GM18498 (cell line): ENCODE results near the gene SHANK3.

Experiments
- ATAC-seq: cut with Tn5 transposase; IDR thresholded peaks from one replicate; pipeline ENCODE4 v1.9.1; 2021; ENCODE audit warnings: mild to moderate bottlenecking, moderate library complexity; ENCODE audit not compliant: unreplicated experiment

Gene SHANK3

GRCh38 chr22:50697667-50698506, 25.3 kb downstream of the SHANK3 start:
- ATAC-seq, result no peak

- ATAC-seq, result no peak
Measured at GRCh38 chr22:50698546-50698945, 25.9 kb downstream of the SHANK3 start.

DNA sequence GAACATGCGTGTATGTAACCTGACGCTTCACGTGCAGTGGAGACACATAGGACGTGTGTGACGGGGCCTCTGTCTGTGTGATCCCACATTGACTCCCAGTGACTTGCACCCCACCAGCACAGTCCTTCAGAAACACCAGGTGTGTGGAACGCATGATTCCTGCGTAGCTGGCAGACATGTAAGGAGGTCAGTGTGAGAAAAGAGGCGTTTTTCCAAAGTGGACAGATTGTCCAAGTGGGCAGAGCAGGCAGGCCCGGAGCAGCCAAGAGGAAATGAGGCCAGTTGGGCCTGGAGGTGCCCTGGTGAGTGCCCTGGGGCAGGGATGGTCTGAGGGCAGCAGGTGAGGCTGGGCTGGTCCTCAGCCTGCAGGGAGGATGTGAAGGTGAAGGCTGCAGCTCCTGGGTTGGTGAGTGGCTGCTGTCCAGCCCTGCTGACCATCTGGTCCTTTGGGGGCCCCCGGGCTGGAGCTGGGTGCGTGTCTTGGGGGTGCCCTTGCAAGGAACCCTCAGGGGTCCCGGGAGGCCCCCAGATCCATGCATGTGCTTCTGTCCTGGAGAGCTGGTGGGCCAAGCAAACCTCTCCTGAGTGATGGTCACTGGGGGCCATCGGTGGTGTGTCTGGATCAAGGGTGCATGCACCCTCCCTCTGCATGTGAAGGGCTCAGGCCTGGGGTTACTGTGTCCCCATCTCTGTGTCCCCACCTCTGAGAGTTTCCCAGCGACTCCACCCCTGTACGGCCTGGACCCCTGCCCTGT, 26.6 kb downstream of the SHANK3 start:
- no peak for ATAC-seq

DNA sequence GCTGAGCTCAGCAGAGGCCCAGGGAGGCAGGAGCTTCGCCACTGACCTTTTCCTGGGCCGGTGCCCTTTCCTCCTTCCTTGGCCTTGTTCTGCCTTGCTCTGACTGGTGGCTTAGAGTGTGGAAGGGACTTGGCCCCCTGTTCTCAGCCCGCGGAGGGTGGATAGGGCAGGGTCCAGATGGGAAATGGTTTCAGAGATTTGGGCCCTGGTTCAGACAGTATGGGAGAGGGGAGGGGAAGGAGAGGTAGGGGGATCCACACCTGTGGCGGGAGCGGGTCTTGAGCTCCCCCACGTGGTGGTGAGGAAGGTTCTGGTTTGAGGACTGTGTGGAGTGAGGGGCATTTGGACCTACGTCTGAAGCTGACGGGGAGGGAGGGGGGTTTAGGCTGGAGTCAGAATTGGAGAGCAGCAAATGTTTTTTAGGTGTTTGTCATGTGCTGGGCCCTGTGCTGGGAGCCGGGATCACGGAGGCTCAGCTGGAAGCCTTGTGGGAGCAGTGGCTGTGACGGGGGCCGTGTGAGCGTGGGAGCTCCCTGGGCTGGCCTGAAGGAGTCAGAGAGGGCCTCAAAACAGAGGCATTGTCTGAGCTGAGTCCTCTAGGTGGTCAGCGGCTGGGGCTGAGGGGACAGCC, 27.2 kb downstream of the SHANK3 start:
- ATAC-seq, result no peak

DNA sequence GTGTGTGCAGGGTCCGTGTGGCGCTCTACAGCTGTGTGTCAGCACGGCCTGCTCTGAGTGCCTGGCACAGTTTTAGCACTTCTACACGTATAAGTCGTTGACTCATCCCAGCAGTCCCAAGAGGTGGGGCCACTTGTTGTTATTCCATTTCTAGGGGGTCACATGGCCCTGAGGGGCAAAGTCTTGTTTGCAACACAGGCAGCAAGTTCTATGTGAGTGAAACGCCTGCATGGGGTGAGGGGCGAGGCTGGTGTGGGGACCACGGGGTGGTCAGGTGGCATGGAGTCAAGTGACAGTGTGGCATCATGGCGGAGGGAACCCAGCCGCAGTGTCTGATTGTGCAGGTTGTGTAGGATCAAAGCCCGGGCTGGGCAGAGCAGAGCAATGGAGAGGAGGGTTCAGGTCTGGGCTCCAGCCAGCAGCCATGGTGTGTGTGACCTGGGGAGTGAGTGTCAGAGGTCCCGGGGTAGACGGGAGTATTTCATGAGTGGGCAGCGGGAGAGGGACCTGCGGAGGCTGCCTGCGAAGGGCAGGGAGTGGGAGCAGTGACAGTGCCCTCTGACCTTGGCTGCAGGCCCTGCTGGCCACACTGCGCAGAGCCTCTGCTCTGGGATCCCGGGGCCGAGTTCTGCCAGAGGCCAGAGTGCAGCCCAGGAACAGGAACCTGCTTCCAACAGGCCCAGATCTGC, 27.9 kb downstream of the SHANK3 start:
- no peak for ATAC-seq

GRCh38 chr22:50701076-50701419, 28.4 kb downstream of the SHANK3 start:
- ATAC-seq, result no peak

- no peak for ATAC-seq
Measured at GRCh38 chr22:50701428-50702154, 29.0 kb downstream of the SHANK3 start.

DNA sequence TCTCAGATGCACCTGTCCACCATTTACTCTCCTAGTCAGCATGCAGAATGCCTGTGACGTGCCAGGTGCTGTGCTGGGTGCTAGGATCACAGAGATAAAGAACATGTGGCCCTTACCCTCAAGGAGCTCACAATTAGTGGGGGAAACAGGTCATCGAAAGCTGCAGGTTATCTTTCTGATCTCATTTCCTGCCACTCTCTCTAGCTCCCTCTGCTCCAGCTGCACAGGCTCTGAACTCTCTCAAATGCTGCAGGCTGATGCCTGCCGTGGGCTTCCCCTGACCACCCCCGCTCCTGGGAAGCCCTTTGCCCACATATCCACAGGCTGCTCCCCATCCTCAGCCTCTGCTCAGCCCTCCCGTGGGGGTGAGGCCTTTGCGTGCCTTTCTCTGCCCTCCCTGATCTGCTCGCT, 29.6 kb downstream of the SHANK3 start:
- ATAC-seq, result no peak

DNA sequence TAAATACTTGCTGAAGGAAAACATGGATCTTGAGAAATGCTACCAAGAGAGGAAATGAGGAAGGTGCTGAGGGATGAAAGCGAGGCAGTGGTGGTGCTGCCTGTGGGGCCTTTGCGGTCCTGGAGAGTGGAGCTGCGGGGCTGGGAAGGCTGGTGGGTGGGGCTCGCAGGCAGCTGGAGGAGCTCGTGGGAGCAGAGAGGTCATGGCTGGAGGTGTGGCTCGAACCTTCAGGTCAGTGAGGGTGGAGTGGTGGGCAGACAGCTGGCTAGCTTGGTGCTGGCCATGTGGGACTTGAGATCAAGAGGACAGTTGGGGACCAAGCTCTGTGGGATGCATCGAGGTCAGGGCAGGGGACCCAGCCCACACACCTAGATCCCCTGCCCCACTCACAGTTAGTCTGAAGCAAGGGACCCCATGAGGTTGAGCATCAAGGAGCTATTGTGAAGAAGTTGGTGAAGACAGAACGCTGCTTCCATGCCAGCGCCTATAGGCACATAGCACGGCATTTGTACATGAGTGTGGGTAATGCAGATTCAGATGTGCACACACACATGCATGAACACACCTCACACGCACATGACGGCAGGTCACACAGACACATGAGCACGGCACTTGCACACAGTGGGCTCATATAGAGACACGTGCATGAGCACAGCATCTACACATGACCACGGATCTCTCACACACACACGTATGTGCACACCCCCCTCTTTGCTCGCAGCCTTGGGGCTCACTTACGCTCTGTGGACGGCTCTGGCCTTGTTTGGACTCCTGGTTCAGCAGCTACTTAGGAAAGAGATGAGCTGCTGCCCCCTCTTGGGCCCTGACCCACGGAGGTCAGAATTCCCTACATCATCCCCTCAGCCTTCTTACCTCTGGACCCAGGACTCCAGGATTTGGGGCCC, 30.4 kb downstream of the SHANK3 start:
- ATAC-seq, result no peak

GRCh38 chr22:50703726-50704509, 31.3 kb downstream of the SHANK3 start:
- no peak for ATAC-seq

DNA sequence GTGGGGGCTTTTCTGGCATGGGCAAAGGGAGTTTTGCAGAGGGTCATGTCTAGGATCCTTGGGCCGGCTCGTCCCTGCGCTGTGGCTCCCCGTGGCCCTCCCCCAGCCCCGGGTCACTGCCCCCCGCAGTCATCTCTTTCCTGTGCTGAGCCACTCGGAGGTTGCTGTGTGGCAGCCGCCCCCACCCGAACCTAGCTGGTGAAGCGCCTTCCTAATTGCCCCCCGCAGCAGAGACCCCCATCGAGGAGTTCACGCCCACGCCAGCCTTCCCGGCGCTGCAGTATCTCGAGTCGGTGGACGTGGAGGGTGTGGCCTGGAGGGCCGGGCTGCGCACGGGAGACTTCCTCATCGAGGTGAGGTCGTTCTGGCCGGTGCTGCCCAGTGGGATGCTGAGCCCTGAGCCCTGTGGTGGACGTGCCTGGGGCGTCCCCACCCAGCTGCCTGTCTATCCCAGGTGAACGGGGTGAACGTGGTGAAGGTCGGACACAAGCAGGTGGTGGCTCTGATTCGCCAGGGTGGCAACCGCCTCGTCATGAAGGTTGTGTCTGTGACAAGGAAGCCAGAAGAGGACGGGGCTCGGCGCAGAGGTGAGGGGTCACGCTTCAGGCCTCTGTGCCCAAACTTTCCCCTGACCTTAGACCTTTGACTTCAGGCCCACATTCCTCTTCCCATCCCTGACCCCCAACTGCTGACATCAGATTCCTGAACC, 32.0 kb downstream of the SHANK3 start:
- no peak for ATAC-seq

DNA sequence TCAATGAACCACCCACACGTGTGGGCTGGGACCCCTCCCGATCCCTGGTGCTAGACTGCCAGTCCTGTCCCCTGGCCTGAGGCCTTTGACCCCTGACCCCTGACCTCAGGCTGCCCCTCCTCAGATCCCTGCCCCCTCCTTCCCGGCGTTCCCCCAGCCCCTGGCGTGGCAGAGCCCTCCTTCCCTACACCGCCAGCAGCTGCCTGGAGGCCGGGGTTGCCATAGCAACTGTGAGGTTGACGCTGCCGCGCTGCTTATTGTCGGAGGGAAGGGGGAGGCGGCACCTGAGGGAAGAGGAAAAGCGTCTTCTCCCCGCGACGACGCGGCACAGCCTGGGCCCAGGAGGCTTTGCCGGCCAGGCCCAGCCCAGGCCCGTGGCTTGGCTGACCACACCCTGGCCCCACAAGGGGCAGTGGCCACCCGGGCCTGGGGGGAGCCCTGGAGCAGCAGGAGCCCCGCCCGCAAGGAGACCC, 32.6 kb downstream of the SHANK3 start:
- ATAC-seq, result no peak

GRCh38 chr22:50705851-50706351, 33.3 kb downstream of the SHANK3 start:
- no peak for ATAC-seq

- ATAC-seq, result no peak
Measured at GRCh38 chr22:50706481-50707125, 34.0 kb downstream of the SHANK3 start.

GRCh38 chr22:50708474-50708873, 35.9 kb downstream of the SHANK3 start:
- no peak for ATAC-seq

- ATAC-seq, result no peak
Measured at GRCh38 chr22:50708996-50709395, 36.4 kb downstream of the SHANK3 start.

GRCh38 chr22:50710221-50710620, 37.6 kb downstream of the SHANK3 start:
- no peak for ATAC-seq
